GM03348 (cell line): ENCODE measurements around the gene UBALD1.

Experiments used
- DNase-seq: peaks from one replicate; pipeline ENCODE4 v3.0.0; 2012; ENCODE audit warnings: low spot score

The UBALD1 gene

GRCh38 chr16:4646773-4647643, 32.3 kb upstream of the UBALD1 start:
- no peak for DNase-seq

GRCh38 chr16:4641895-4642294, 27.2 kb upstream of the UBALD1 start:
- DNase-seq = no peak

DNA sequence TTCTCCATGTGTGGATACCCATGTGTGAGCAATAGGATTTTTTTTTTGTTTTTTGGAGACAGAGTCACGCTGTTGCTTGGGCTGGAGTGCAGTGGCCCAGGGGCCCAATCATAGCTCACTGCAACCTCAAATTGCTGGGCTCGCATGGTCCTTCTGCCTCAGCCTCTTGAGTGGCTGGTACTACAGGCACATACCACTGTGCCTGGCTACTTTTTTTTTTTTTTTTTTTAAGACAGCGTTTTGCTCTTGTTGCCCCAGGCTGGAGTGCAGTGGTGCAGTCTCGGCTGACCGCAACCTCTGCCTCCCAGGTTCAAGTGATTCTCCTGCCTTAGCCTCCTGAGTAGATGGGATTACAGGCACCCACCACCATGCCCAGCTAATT, 26.6 kb upstream of the UBALD1 start:
- DNase-seq = no peak

DNA sequence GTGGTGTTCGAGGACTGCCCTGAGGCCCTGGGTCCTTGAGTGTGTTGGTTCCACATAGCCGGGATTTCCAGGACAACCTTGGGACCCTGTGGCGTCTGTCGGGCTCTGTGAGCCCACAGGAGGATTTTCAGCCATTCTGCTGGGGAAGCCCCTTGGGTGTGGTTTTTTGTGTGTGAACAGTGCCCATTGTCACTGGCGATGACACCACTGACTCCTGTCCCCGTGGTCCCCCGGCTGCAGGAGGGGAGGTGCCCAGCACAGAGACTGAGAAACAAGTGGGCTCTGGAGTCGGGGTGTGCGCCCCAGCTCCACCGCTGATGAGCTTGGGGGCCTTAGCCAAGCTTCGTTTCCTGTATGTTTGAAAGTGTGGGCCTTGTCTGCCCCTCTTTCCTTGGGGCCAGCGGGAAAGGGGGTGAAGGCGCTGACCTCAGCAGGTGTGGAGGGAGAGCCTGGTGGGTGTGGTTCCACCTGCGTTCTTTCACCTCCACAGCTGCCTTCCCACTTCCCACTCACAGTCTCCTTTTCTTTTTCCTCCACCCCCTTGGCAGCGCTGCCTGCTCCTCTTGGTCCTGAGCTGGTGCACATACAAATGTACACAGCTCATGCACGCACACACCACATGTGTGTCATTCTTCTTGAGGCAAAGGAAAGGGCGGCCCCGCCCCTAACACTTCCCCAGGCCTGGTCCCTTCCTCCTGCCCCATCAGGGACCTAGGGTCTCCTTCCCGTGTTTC, 26.1 kb upstream of the UBALD1 start:
- no peak for DNase-seq

DNA sequence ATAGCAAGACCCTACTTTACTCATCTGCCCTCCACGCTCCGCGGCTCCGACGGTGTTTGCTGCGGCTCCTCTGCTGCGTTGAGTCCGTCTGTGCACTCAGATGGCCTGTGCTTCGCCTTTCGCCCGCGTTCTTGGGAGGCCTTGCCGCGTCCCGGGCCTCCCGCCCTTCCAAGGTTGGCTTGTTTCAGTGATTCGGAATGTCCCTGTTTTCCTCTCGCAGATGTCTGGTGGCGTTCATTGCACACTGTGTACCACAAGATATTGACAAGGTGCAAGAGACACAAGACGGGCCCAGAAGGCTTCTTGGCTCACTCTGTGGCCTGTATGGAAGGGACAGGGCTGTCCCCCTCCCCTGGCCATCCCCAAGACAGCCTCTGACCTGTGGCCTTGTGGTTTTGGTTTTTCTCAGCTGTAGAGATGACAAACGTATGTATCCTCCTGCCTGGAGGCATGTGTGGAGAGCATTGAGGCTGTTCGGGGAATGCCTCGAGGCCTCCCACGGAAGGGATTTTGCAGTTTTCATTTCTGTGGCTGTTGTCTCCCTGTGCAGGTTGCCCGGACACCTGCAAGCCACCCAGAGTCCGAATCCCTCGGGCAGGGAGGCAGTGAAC, 25.3 kb upstream of the UBALD1 start:
- no peak for DNase-seq

DNA sequence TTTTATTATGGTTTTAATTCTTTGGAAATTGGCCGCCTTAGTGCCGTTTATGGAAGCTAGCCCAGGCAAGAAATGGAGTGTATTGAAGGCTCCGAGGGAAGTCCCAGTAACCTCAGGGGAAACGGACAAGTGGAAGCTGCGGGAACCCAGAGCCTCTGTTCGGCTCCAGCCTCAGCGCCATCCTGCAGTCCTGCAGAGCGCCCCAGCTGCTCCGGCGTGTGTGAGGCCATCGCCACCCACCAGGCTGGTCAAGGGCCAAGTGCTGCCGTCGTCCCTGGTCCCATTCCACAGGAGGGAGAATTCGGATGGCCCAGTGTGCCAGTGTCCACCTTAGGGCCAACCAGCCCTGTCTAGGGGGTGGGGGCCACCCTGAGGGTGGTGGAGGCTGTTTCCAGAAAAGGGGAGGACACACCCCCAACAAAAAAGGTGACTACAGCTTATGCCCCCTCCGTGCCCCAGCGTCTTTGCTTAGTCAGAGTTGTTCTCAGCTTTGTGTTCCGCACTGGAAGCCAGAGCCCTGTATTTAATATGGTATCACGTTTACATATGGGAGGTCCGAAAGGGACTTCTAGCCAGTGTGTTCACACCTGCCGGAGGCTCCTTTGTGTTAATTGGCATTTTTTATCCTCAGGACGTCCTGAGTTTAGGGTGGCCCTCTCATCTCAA, 22.9 kb upstream of the UBALD1 start:
- no peak for DNase-seq

DNA sequence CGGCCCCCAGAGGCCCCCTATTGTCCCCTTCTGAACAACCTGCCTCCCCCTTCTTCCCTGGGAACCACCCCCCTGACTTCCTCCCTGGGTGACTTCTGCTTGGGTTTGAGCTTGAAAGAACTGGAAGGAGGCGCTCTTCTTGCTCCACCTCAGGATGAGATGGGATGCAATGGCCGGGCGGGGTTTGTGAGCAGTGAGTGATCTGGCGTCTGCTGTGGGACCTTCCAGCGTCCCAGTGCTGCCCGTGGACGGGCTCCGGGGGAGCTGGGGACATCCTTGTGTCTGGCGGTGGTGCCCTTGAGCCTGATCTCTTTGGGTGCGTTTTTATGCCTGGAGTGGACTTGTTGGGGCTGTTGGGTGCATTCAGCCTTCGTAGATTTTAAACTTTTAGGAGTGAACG, 21.5 kb upstream of the UBALD1 start:
- no peak for DNase-seq

GRCh38 chr16:4634768-4635167, 20.1 kb upstream of the UBALD1 start:
- DNase-seq = no peak

DNA sequence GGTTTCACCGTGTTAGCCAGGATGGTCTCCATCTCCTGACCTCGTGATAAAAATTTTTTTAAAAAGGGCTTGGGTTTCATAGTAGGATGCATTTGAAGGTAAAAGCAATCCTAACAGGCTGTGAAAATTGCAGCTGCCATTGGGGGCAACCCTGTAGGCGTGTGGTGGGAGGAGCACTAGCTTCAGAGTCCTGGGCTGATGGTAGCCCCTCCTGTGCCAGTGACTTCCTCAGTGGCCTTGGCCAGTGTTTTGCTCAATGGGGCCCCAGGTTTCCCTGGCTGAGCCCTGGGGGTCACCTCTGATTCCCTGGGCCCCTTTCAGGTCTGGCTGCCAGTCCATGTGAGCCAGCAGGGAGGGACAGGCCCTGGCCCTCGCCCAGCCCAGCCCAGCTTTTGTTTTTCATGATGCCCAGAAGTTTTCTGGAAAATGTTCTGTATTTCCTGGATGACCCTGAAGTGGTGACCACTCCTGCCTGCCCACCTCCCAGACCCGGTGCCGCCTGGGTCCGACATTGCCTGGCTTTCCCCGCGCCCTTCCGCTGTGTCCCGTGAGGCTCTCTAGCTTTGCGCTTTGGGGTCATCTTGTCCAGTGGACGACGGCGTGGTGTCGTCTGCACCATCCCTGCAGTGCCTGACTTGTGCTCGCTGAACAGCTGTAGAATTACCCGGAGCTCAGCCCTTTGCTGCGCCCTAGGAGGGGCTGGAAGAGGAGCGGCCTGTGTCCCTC, 19.4 kb upstream of the UBALD1 start:
- DNase-seq = no peak

DNA sequence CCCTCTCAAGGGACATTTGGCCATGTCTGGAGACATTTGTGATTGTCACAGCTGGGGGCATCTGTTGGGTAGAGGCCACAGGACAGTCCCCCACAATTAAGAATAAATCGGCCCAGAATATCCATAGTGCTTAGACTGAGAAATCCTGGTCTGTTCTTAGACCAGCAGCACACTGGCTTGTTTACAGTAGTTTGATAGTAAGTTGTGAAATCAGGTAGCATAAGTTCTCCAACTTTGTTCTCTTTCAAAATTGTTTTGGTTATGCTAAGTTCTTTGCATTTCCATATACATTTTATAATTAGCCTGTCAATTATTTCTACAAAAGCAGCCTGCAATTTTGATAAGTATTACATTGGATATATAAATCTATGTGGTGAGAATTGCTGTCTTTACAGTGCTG, 16.8 kb upstream of the UBALD1 start:
- no peak for DNase-seq

DNA sequence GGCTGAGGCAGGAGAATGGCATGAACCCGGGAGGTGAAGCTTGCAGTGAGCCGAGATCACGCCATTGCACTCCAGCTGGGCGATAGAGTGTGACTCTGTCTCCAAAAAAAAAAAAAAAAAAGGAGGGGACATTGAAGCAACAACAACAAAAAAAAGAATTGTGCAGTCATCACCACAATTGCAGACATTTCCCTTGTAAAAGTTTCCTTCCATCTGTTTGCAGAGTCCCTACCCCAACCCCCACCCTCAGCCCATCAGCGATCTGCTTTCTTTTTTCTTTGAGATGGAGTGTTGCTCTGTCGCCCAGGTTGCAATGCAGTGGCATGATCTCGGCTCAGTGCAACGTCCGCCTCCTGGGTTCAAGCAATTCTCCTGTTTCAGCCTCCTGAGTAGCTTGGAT, 13.6 kb upstream of the UBALD1 start:
- no peak for DNase-seq

DNA sequence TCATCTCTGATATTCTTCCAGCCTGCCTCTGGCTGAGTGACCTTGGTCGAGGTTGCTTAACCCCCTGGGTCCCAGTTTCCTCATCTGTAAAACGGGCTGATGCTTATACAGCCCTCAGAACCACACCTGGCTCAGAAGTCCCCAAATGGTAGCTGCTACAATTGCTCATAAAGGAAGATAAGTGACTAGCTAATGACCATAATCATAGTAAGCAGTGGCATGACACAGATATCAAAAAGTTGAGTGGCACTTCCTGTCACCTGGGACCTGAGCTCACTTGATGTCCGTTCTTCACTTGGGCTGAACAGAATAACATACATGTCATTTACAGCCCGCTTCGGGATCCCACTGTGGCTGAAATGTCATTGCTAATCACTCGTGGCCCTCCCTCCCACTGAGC, 11.7 kb upstream of the UBALD1 start:
- DNase-seq = no peak

- DNase-seq = no peak
Measured at GRCh38 chr16:4625560-4626159, 11.0 kb upstream of the UBALD1 start.

- DNase-seq = peak; percentile 68
Measured at GRCh38 chr16:4624827-4625559, 10.3 kb upstream of the UBALD1 start.

- DNase-seq = peak; percentile 97
Measured at GRCh38 chr16:4624015-4624826, 9.5 kb upstream of the UBALD1 start, which contains the start of gene MGRN1. Gene MGRN1, plus strand, starts transcription at chr16:4624826. Its CDS starts 135 bp downstream, at chr16:4624961.

DNA sequence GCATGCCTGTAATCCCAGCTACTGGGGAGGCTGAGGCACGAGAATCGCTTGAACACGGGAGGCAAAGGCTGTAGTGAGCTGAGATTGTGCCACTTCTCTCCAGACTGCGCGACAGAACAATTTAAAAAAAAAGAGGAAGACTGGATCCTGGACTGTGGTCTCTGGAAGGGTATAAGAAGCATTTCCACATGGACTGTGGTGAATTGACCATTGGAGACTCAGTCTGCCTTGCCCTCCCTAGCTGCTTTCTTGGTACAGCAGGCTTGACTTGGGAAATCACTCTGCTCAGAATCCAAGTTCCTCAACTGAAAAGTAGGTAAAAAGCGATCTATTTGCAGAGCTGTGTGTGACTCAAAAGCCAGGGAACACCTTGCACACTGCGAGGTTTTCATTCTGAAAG, 8.9 kb upstream of the UBALD1 start:
- DNase-seq = no peak

DNA sequence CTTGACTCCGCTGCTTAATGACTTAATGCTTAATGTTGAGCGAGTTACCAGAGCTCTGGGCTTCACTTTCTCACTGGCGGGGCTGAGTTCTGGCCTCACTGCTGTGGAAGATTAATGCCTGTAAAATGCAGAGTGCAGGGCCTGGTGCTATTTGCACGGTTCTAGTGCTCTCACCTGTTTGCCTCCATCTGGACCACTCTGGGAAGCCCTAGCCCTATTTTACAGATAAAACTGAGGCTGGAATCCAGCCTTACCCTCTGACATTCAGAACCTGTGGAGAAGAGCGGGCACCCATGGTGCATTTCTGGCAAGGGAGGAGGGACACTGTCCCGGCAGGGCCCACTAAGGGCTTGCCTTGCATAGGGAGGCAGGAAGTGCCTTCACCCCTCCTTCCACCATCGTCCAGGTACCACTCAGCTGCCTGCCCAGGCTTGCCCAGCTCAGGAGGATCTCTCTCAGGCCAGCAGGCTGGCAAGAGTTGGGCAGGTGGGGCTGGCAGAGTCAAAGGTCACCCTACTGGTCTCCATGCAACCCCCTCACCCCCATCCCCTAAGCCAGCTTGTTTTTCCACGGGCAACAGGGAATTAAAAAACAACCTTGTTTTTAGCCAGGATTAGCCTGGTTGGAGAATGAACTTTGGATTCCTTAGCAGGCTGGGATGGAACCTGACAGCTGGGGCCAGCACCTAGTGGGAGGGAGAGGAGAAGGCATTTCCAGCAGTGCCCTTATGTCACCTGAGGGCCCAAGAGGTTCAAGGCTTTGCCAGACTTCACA, 4.1 kb upstream of the UBALD1 start:
- no peak for DNase-seq

DNA sequence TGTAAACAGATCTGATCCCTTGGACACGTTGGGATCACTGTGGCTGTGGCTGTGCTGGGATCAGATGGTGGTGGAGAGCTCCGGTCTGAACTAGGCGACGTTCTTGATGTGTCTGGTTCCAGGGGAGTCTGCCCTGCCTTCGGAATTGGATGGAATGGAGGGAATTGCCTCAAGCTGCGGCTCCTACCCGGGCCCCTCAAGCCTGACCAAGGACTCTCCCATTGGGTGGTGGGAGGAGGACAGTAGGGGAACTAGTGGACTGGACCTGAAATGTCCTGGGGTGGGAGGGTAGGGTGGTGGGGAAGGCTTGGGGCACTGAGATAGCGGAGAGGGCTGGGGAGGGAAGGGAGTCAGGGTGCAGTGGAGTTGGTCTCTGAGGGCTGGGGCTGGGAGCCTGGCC, 3.2 kb upstream of the UBALD1 start:
- no peak for DNase-seq
